ENCODE results near the gene RAP1GAP. TPM values are rescaled to one million over a fixed set of nuclear protein-coding genes. Genes with fewer than 3 reads are reported as not detected.
A peak's percentile ranks its signal among the peaks of the same experiment; 100 is the strongest.

The RAP1GAP gene
- total RNA-seq, 4 donors from 2014 or later, result 0.33 to 0.83 (median 0.56) TPM

DNA sequence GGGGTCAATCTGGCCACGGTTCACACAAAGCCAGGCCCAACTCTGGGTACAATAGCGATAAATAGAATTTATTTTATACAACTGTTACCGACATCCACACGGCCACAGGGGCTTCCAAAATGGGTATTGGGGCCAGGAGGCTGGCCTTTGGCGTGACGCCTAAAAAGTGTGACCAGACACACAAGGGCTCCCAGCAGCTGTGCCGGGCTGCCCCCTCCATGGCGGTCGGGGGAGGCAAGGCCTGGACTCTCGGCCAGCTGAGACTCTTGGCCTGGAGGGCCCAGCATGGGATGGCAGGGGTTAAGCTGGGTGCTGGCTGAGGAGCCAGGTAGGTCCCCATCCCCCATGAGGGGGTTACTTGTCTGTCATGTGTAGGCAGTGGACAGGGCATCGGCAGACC, 73.0 kb downstream of the RAP1GAP start:
- WGBS, result 81% methylated on average over 10 of the region's 11 CpGs
- intact Hi-C loops (cut with DNase I), result no loop called here
- no peak for DNase-seq (ENCODE audit: extremely low spot score)
- Histone ChIP-seq H3K9me3 (no peaks in the 10 kb centered on the region), H3K27me3 (peaks cover 0 to 85% (median 0%) of the 10 kb centered on the region in 4 donors), H3K4me1 (no peaks in the 10 kb centered on the region), H3K4me3 (no peak overlapping the region), H3K27ac (replicated peaks in 1 of 4) (no peak overlapping the region), H3K36me3 (no peaks in the 10 kb centered on the region)
- TF ChIP-seq, protein P1, sequence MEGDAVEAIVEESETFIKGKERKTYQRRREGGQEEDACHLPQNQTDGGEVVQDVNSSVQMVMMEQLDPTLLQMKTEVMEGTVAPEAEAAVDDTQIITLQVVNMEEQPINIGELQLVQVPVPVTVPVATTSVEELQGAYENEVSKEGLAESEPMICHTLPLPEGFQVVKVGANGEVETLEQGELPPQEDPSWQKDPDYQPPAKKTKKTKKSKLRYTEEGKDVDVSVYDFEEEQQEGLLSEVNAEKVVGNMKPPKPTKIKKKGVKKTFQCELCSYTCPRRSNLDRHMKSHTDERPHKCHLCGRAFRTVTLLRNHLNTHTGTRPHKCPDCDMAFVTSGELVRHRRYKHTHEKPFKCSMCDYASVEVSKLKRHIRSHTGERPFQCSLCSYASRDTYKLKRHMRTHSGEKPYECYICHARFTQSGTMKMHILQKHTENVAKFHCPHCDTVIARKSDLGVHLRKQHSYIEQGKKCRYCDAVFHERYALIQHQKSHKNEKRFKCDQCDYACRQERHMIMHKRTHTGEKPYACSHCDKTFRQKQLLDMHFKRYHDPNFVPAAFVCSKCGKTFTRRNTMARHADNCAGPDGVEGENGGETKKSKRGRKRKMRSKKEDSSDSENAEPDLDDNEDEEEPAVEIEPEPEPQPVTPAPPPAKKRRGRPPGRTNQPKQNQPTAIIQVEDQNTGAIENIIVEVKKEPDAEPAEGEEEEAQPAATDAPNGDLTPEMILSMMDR (IDR thresholded peaks at IDR 0.05), result no peak
- TF ChIP-seq POLR2AphosphoS5 (IDR thresholded peaks at IDR 0.05) (no peak), EP300 (IDR thresholded peaks at IDR 0.05) (no peak), POLR2A (IDR thresholded peaks at IDR 0.05; ENCODE audit: low read depth) (no peak)

DNA sequence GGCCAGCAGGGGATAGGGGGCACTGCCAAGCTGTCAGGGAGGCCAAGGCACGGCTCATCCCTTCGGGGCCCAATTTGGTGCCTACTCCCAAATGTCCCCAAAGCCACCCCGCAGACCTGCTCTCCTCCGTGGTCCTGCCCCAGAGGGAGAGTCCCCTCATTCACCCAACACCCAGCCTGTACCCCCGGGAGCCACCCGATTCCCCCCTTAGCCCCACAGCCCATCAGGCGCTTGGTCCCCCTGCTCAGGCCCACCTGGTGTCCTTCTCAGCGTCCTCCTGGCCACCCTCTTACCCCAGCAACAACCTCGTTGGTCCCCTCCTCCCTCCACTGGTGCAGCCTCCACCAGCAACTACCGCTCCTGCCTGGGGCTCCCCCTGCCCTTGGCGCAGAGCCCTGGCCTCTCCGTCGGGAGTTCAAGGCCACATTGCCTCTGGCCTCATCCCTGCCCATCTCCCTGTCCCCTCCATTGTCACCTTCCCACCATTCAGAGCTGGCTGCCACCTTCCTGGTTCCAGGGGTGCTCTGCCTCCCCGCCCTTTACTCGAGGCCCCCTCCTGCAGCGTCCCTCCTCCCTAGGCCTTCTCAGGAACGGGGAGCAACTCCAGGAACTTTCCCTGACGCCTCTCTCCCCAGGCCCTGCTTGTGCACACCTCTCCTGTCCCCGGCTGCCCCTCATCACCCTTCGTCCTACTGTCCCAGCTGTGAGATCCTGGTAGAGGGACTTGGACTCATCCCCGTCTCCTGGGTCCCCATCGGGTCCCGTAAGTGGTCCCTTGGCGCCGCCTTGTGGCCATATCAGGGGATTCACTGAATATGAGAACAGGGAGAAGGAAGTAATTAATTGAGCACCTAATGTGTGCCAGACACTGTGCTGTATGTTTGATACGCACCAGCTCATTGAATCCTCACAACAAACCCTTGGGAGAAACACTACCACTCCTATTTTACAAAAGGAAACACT, 73.9 kb downstream of the RAP1GAP start:
- H3K36me3 ChIP-seq, result no peaks in the 10 kb centered on the region
- intact Hi-C loops (cut with DNase I), result no loop called here
- WGBS, result 62% methylated on average over 25 of the region's 26 CpGs
- no peak overlapping the region for H3K4me3 ChIP-seq
- TF ChIP-seq, protein P1 (IDR thresholded peaks at IDR 0.05), result peak; percentile 27 to 45 (median 43)
- no peak for TF ChIP-seq POLR2AphosphoS5 (IDR thresholded peaks at IDR 0.05)
- no peak for TF ChIP-seq EP300 (IDR thresholded peaks at IDR 0.05)
- H3K27ac ChIP-seq (replicated peaks in 1 of 4), result no peak overlapping the region
- no peak for DNase-seq (ENCODE audit: extremely low spot score)
- peaks cover 0 to 93% (median 0%) of the 10 kb centered on the region in 4 donors for H3K27me3 ChIP-seq
- H3K4me1 ChIP-seq, result peaks cover 0 to 5% (median 0%) of the 10 kb centered on the region in 4 donors
- no peaks in the 10 kb centered on the region for H3K9me3 ChIP-seq

DNA sequence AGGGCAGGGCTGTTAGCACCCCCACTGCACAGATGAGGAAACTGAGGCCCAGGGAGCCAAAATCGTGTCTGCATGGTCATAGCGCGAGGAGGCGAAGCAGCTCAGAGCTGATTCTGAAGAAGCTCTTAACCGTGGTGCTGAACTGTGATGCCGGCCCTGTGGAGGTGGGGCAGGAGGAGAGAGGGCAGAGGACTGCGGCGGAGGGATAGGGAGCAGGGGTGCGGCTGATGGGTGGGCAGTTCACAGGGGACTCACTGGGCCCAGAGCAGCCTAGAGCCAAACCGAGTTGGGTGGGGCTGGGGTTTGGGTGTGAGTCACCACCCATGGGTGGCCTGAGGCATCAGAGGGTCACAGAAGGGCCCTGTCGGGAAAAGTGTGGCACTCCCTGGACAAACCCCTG, 74.7 kb downstream of the RAP1GAP start:
- Histone ChIP-seq H3K9me3 (no peaks in the 10 kb centered on the region), H3K27ac (replicated peaks in 1 of 4) (no peak overlapping the region), H3K36me3 (no peaks in the 10 kb centered on the region), H3K27me3 (peaks cover 0 to 99% (median 0%) of the 10 kb centered on the region in 4 donors), H3K4me3 (no peak overlapping the region), H3K4me1 (peaks cover 0 to 8% (median 0%) of the 10 kb centered on the region in 4 donors)
- TF ChIP-seq, protein P1 (IDR thresholded peaks at IDR 0.05), result no peak
- TF ChIP-seq POLR2AphosphoS5 (IDR thresholded peaks at IDR 0.05) (no peak), EP300 (IDR thresholded peaks at IDR 0.05) (no peak), POLR2A (IDR thresholded peaks at IDR 0.05; ENCODE audit: low read depth) (no peak)
- intact Hi-C loops (cut with DNase I), result no loop called here
- DNase-seq (ENCODE audit: extremely low spot score), result no peak
- 66% methylated on average over 10 of the region's 11 CpGs for WGBS

DNA sequence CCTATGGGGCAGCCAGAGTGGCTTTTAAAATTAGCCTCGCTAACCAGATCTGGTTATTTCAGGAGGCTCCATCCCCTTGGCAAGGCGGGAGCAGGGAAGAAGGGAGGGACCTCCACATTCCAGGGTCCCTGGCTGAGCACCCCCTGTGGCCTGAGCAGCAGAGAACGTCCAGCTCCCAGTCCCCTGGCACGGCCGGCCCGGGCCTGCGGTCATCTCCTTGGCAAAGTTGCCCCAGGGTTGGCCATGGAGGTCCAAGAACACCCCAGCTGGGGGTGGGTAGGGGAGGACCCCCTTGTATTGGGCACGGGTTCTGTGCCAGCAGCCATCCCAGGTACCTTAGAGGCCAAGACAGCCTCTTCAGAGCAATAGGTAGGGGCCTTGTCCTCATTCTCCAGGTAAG, 75.9 kb downstream of the RAP1GAP start:
- H3K36me3 ChIP-seq, result no peaks in the 10 kb centered on the region
- no peak overlapping the region for H3K27ac ChIP-seq (replicated peaks in 1 of 4)
- H3K4me1 ChIP-seq, result peaks cover 0 to 8% (median 0%) of the 10 kb centered on the region in 4 donors
- intact Hi-C loops (cut with DNase I), result no loop called here
- peaks cover 0 to 91% (median 0%) of the 10 kb centered on the region in 4 donors for H3K27me3 ChIP-seq
- no peaks in the 10 kb centered on the region for H3K9me3 ChIP-seq
- DNase-seq (ENCODE audit: extremely low spot score), result no peak
- WGBS, result 69% methylated on average over 6 of the region's 8 CpGs
- no peak for TF ChIP-seq POLR2A (IDR thresholded peaks at IDR 0.05; ENCODE audit: low read depth)
- TF ChIP-seq, protein P1 (IDR thresholded peaks at IDR 0.05), result no peak
- no peak for TF ChIP-seq EP300 (IDR thresholded peaks at IDR 0.05)
- no peak for TF ChIP-seq POLR2AphosphoS5 (IDR thresholded peaks at IDR 0.05)
- no peak overlapping the region for H3K4me3 ChIP-seq

Measured in esophagus muscularis mucosa (tissue), 4 donors.